T follicular helper cell (primary cell): Measurements from ENCODE around the gene FAM169A.
"Not testable (repeated sequence)": the region's sequence is repeated elsewhere in the genome, so short reads cannot be mapped to it uniquely, and the experiment has no call there.

Source experiments
- DNase-seq: peaks from one replicate; pipeline ENCODE4 v3.0.0-alpha.2; 2020; ENCODE audit warnings: low read depth

FAM169A gene

DNA sequence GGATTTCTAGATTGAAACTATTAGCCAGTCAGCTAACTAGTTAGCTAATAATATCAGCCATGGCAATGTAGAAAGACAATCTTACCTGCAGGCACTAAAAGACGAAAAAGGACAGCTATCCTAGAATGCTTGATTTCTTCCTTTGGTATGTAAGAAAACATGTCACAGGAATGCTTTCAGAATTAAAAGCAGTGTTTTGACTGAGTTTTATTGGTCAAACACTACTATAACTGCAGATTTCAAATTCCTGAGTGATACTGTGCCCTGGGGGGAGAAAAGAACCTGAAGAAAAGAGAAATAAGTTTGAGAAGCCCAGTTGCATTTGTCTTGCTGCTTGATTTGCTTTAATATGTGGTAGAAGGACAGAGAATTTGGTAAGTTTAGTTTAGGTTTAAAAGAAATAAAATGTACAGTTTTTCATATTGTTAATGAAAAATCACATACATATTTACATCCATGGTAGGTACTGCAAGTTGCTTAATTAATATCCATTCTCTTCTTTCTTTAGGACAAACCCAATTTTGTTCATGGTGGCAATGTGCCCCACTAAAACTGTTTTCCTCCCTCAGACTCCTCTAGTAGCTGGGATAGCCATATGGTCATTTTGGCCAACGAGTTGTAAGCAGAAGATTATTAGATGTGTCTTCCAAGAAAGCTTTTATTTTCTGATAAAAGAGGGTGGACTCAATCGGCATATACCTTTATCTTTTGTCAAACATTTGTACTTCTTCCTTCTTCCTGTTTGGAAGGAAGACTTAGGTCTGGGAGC, 4.3 kb upstream of the FAM169A start:
- no peak for DNase-seq

GRCh38 chr5:74869414-74869813, 3.2 kb upstream of the FAM169A start:
- not testable (repeated sequence) for DNase-seq

DNA sequence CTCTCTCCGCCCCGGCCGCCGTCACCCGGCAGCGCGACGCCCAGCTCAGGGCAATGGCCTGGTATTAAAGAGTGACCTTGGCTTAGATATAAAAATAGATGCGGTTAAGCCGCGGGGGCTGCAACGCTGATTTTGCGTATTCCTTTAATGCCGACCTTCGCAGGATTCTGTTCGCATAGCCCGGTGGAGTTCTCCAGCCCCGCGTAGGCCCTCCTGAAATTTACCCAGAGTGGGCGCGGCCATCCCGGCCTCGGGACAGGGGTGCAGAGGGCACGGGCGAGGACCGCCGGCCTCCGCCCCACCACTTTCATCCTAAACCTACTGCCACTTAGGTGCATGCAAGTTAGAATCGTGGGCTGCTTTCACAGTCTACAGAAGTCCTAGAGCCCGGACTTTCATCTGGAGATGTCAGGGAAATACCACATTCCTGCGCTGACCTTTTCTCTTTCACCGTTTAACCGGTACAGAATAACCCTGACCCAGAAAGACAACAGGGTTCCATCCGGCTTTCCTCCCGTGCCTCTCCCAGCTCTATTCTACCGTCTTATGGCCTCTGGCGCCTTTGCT, 492 bp upstream of the FAM169A start:
- no peak for DNase-seq

DNA sequence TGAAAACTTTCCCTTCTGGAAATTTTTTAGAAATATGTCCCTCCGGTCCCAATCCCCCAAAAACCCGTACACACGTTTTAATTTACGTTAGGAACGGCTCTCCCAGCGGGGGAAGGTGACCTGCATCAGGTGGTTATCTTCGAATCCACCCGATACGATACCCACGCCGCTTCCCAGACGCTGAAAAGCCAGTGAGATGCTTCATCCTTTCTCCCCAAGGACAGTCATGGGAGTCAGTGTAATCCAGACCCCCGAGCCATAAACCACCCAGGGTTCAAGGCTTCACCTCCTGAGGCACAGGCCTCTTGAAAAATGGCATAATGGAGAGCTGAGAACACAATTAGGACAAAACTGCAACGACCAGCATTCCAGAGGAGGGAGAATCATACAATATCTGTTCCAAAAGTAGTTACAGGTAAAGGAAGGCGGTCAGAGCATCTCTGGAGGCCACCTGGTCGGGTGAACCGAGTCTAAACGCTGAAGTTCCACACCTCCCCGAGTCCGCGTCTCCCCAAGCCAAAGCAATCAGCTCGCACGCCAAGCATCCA, 857 bp downstream of the FAM169A start:
- no peak for DNase-seq

GRCh38 chr5:74864823-74865222, 1.4 kb downstream of the FAM169A start:
- no peak for DNase-seq

- no peak for DNase-seq
Observed at GRCh38 chr5:74863726-74864125, 2.5 kb downstream of the FAM169A start.

DNA sequence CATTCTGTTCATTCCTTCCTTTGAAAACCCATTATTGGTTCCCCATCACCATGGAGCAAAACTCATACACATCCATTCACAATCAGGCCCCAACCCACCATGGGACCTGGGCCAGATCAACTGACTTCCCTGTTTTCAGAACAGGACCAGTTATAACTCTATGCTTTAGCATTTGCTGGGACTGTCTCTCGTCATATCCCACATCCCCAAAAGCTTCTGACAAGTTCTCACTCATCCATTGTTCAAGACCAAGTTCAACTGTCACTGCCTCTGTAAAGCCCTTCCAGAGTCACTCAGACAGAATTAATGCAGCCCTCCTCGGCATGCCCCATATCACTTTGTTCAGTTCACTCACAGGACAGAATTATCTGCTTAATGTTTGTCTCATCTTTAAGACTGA, 4.0 kb downstream of the FAM169A start:
- DNase-seq: no peak

- DNase-seq: not testable (repeated sequence)
Observed at GRCh38 chr5:74856975-74857374, 9.2 kb downstream of the FAM169A start.

DNA sequence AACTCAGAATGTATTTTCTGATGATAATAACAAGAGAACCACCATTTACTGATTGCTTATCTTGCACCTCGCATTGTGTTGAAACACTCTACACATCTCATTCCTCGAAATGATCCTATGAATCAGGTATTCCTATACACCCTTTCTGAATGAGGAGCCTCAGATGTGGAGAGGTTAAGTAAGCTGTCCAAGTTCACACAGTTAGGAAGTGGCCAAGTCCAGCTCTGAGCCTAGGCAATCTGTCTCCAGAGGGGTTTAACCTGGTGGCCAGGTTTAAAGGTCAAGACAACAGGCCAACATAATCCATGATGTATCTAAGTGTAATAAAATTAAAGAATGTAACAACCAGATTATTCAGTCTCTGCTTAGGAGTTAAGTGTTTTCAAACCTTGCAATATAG, 12.9 kb downstream of the FAM169A start:
- DNase-seq: no peak

GRCh38 chr5:74851684-74852353, 14.4 kb downstream of the FAM169A start:
- DNase-seq: no peak

- no peak for DNase-seq
Observed at GRCh38 chr5:74850789-74851425, 15.3 kb downstream of the FAM169A start.

DNA sequence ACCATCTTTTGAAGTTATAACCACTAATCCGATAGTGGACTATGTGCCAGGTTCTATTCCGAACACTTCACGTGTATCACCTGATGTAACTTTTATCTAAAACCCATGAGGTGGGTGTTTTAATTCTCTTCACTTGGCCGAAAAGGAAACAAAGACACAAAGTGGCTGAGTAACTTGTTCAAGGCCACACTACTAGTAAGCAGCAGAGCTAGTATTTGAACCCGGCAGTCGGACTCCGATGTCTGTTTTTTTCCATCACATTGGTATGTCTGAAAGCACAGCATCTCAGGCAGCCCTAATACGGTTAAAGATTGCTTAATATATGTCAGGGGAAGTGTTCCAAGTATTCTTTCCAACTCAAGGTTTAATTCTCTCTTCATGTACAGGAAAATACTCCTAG, 16.2 kb downstream of the FAM169A start:
- no peak for DNase-seq

DNA sequence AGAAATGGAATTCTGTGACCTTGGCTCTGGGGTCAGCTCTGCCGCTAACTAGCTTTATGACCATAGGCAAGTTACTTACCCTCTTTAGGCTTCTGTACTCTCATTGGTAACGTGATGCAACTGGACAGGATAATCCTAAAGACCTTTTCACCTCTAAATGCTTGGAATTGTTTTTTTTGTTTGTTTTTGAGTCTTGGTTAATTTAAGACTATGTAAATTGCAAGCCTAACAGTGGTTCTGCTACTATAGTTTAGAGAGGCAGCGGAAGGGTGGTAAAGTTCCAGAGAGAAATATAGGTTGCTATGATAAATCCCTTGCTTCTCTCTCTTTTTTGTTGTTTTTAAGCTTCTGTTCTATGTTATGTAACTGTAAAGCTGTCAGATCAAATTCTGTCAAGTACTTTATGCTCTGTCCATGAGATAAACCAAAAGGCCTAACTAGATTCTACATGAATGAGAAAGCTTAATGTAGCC, 17.6 kb downstream of the FAM169A start:
- no peak for DNase-seq

- DNase-seq: no peak
Observed at GRCh38 chr5:74839229-74839628, 27.0 kb downstream of the FAM169A start.

DNA sequence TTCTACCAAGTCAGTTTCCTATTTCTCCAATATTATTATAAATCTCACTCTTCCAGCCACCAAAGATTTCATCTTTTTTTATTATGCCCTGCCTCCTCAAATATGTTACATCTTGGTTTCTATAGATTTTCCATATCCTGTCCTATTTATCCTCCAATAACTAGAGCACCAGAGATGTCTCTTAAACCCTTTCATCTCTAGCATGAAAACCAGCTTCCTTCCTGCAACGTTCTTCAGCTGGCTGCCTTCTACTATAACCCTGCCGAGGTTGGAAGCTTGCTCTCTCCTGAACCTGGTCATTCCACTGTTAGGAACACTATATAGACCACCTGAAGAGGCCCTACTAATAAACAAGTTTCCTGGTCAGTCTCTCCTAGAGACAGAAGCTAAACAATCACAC, 27.9 kb downstream of the FAM169A start:
- DNase-seq: no peak

GRCh38 chr5:74837115-74837514, 29.1 kb downstream of the FAM169A start:
- DNase-seq: no peak

DNA sequence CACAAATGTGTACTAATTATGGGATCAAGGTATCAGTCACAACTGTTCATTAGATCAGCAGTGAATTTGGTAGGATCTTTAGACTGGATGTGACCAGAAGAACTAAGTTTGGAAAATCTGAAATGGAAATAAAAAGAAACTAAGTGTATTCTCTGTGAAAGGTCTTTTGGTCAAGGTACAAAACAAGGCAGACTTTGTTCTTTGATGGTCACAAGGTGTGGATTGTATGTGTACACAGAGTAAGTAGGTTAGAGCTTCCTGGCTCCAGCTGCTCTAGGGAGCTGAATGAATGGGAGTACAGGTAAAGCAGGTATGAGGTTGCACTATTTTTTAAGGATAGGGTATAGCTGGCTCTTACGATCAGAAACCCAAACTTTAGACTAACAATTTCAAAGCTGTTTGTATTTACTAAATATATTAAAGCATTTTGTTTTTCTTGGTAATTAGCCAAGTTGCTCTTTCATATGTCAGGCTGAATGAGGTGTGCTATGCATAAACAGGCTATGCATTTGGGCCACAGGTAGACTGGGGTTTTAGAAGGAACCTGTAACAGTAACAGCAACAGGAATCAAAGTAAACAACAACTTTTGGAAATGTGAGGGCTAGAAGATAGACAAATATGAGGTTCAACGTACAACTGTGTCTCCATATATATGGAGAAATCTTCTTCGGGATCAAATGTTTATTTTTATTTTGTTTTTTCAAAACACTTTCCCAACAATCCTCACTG, 32.5 kb downstream of the FAM169A start:
- DNase-seq: no peak

DNA sequence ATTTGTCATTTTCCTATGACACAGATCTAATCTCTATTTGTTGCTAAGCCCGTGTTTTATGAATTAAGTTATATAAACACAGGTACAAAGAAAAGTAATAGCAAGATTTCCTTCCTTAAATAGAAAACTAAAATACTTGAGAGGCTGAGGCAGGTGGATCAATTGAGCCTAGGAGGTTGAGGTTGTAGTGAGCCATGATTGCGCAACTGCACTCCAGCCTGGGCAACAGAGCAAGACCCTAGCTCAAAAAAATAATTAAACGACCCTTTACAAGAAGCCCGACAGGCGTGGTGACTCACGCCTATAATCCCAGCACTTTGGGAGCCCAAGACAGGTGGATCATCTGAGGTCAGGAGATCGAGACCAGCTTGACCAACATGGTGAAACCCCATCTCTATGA, 36.8 kb downstream of the FAM169A start:
- DNase-seq: no peak

- no peak for DNase-seq
Observed at GRCh38 chr5:74822288-74822687, 43.9 kb downstream of the FAM169A start.

GRCh38 chr5:74816875-74817274, 49.3 kb downstream of the FAM169A start:
- no peak for DNase-seq

GRCh38 chr5:74810915-74811314, 55.3 kb downstream of the FAM169A start:
- no peak for DNase-seq

GRCh38 chr5:74801941-74802340, 64.2 kb downstream of the FAM169A start:
- DNase-seq: no peak
